HG03571 (cell line): ENCODE measurements around the gene THSD4.

Experiments
- ATAC-seq: cut with Tn5 transposase; IDR thresholded peaks from one replicate; pipeline ENCODE4 v1.9.1; 2021; ENCODE audit not compliant: unreplicated experiment

THSD4 gene

GRCh38 chr15:71635735-71636134, 520.5 kb downstream of the THSD4 start:
- ATAC-seq: no peak

DNA sequence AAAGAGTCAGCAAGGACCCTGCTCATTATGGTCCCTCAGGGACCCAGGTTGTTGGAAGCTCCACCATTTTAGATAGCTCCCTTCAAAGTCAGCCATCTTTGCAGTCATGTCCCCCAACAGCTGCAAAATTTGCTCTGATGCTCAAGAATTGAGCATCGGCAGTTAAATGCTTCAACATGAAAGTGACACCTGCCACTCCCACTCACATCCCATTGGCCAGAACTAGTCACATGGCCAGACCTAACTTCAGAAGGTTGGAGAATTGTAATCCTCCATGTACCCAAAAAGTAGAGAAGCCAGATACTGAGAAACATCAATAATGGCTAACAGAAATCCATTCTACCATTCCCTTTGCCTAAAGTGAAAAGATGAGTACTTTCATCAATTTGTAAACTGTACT, 523.6 kb downstream of the THSD4 start:
- ATAC-seq: no peak

DNA sequence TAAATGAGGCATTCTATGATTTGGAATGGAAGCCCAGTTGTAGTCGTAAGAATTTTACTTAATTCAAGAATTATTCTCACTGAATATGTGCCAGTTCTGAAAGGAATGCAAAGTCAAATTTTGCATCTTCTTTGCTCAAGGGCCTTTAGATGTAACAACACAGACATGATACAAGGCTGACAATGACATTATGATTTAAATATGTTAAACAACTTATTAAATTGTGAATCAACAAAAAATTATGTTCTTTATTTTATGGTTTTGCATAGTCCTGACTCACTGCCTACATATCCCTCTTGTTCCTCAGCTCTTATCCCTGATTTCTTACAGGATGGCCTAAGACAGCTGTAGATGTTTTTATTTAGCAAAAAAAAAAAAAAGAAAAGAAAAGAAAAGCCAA, 524.2 kb downstream of the THSD4 start:
- ATAC-seq: no peak

DNA sequence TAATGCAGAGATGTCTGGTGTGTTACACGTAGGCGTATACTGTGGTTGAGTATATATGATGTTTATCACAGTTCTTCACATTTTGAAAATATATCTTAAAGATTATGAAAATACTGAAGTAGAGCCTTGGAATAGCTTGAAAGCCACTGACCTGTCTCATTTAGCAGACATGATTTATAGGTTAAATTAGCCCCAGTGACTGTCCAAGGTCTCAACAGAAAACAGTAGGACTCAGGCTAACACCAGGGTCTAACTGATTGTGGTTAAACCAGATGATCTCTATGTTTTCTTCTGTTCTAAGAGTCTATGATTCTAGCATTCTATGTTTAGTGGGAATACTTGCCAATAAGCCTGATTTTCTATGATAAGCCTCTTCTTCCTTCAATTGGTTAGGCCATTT, 528.6 kb downstream of the THSD4 start:
- no peak for ATAC-seq

- ATAC-seq: no peak
These were observed 531.7 kb downstream of the THSD4 start for GRCh38 chr15:71646767-71647486.

- no peak for ATAC-seq
These were observed 532.2 kb downstream of the THSD4 start for GRCh38 chr15:71647487-71647808.

GRCh38 chr15:71648095-71648494, 532.8 kb downstream of the THSD4 start:
- no peak for ATAC-seq

- ATAC-seq: no peak
These were observed 534.6 kb downstream of the THSD4 start for GRCh38 chr15:71649894-71650293.

DNA sequence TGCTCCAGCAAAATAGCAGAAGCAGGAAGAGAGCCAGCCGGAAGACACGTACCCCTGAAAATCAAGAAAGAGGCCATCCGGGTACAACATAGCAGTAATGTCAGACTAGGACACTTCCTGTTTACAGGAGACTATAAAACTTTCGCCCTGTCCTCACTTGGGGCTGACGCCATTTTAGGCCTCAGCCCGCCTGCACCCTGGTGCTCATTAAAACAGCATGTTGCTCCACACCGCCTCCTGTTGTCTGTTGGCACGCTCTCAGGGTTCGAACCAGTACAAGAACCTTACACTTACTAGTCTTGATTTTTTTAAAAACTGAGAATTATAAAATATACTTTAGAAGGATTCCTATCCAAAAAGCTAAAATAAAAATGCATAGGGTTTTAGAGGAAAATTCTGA, 535.3 kb downstream of the THSD4 start:
- ATAC-seq: no peak

DNA sequence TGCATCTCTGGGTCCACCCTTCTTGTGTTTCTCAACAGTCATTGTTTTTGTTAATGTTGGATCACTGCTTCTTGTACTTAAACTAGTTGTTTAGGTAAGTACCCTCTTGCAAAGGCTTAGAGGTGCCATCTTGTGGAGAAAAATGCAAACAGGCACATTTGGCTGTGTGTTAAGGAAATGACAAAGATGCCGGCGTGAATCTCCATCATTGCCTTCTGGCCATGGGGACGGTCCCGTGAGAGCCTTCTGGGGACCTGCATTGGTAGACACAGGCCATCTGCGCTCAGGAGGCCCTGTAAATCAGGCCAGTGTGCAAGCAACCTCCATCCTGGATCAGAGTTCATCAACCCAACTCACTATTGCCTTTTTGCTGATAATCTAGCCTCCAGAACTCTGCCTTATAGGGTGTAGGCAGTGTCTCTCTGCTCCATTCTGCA, 536.5 kb downstream of the THSD4 start:
- ATAC-seq: no peak

DNA sequence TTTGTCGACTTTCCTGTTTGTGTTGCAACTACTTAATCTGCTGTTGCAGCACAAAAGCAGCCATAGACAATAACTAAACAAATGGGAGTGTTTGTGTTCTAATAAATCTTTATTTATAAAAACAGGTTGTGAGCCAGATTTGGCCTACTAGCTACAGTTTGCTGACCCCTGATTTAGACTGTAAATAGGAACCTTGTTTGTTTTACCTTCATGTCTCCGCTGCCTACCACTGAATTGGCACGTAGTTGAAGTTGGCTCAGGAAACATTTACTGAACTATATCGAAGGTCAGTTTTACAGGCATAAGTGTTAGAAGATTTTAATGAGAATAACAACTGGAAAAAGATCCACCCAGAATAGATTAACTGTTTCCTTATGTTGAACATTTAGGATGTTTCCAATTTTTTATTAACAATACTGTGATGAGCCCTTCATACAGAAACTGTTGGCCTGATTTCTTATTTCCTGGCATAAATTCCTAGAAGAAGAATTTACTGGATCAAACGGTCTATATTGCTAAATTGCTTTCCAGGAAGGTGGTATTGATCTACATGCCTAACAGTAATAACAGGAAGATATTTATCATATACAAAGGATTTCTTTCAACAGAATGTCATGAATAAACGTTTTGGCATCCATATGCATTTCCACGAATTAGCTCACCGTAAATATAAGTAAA, 538.9 kb downstream of the THSD4 start:
- ATAC-seq: no peak

- no peak for ATAC-seq
These were observed 539.5 kb downstream of the THSD4 start for GRCh38 chr15:71654720-71655174.

- no peak for ATAC-seq
These were observed 541.2 kb downstream of the THSD4 start for GRCh38 chr15:71656425-71656824.

GRCh38 chr15:71657141-71657540, 541.9 kb downstream of the THSD4 start:
- ATAC-seq: no peak

- no peak for ATAC-seq
These were observed 542.8 kb downstream of the THSD4 start for GRCh38 chr15:71658036-71658435.

DNA sequence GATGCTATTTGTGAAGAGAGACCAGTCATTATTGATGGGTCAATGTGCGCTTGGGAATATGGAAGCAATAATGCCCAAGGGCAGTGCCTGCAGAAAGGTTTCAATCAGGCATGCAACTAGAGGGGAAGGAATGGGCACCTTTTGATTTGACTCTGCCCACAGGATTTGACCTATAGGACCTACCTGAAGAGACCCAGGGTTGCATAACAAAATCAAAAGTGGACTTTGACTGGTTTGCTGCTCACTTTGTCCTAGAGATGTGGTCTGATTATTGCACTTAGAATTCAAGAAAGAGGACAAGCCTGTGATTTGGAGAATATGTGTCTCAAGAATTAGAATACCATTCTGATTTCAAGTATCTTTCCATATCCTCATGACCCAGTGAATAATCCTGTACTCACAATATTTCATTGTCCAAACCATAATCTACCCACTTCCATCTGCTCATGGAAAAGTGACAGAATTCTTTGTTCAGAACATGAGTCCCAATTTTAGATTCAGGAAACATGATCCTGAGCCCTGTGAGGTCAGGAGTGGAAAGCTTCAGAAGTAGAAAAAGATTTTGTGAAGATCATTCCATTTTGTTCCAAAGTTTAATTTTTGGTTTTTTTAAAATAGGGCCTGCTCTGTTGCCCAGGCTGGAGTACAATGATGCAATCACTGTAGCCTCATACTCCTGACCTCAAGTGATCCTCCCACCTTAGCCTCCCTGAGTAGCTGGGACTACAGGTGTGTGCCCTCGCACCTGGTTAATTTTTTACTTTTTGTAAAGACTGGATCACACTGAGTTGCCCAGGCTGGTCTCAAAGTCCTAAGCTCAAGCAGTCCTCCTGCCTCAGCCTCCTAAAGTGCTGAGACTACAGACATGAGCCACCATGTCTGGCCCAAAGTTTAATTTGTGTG, 543.8 kb downstream of the THSD4 start:
- ATAC-seq: no peak

GRCh38 chr15:71659730-71660067, 544.4 kb downstream of the THSD4 start:
- no peak for ATAC-seq

DNA sequence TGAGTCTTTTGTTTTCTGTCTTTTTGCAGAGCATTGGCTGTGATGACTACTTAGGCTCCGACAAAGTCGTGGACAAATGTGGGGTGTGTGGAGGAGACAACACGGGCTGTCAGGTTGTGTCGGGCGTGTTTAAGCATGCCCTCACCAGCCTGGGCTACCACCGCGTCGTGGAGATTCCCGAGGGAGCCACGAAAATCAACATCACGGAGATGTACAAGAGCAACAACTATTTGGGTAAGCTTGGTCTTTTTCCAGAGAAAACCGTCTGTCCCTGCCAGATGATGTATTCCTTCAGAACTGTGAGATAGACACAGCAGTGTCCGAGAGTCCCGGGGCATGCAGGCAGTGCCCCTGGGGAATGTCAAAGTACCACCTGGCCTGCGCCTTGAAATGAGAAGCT, 545.2 kb downstream of the THSD4 start:
- ATAC-seq: no peak

DNA sequence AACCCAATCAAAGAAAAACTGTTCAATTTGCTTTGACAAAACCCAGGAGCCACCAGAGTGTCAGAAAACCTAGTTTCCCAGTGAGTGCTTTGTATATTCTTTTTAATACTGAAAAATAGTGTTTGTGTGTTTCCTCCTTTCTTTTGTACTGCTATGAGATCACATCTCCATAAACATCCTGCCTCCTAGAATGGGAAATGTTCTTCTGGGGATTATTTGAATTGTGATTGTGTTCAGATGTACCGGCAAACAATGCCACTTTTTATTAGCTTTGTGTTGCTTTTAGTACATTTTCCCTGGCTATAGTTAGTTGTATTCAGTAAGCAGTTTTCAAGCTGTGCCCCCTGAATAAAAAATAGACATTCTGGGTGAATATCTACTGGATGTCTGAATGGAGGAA, 547.0 kb downstream of the THSD4 start:
- ATAC-seq: no peak

GRCh38 chr15:71664622-71665021, 549.4 kb downstream of the THSD4 start:
- no peak for ATAC-seq

DNA sequence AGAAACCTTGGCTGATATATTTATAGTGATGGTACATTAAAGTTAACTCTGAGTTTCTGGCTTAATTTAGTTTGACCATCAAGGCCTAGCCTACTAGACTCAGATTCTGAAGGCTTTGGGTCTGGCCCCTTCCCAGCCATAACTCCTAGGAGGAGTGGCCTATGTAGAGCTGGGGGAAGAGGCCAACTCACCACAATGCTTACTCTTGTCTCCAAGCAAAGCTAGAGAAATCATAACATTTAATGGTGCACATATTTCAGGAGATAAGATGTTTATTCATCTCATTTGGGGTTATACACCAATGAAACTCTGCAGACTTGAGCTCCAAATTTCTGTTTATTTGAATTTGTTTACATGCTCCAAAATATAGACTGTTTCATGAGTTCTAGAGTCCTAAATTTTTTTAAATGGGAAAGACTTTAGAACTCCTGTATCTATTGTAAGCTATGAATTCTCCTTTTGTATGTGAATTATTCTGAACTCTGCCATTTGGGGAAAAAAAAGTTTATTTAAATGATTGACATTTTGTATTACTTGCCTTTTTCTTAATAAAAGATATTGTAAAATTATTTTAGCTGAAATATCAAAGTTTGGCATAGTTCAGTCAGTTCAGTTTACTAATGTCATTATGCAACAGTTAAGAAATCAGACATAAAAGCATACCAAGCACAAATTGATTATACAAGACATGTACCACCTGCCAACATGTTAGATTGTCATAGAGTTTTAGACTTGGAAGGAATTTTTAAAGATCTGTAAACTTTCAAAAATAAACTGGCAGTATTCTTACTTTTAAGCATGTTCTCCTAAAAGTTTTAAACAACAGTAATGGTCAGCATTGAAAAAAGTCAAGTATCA, 551.7 kb downstream of the THSD4 start:
- ATAC-seq: no peak
